Measurements from ENCODE around the gene ENTPD1.
"Not testable (repeated sequence)": the region's sequence is repeated elsewhere in the genome, so short reads cannot be mapped to it uniquely, and the experiment has no call there.

The ENTPD1 gene

GRCh38 chr10:95794195-95794594, 38.2 kb downstream of the ENTPD1 start:
- no peak for DNase-seq (ENCODE audit: low read depth in 2 of 2)

GRCh38 chr10:95795602-95796001, 39.6 kb downstream of the ENTPD1 start:
- DNase-seq (ENCODE audit: low read depth in 2 of 2): no peak

GRCh38 chr10:95796504-95796903, 40.5 kb downstream of the ENTPD1 start:
- no peak for DNase-seq (ENCODE audit: low read depth in 2 of 2)

GRCh38 chr10:95798096-95798855, 42.3 kb downstream of the ENTPD1 start:
- DNase-seq (ENCODE audit: low read depth in 2 of 2): no peak

GRCh38 chr10:95800286-95800685, 44.3 kb downstream of the ENTPD1 start:
- not testable (repeated sequence) for DNase-seq (ENCODE audit: low read depth in 2 of 2)

- DNase-seq (ENCODE audit: low read depth in 2 of 2): not testable (repeated sequence)
Observed at GRCh38 chr10:95806687-95807380, 50.9 kb downstream of the ENTPD1 start.

GRCh38 chr10:95808705-95809308, 52.8 kb downstream of the ENTPD1 start:
- not testable (repeated sequence) for DNase-seq (ENCODE audit: low read depth in 2 of 2)

- no peak for DNase-seq (ENCODE audit: low read depth in 2 of 2)
Observed at GRCh38 chr10:95809370-95810197, 53.6 kb downstream of the ENTPD1 start.

GRCh38 chr10:95810198-95810976, 54.4 kb downstream of the ENTPD1 start:
- DNase-seq (ENCODE audit: low read depth in 2 of 2): no peak

- no peak for DNase-seq (ENCODE audit: low read depth in 2 of 2)
Observed at GRCh38 chr10:95813054-95813685, 57.2 kb downstream of the ENTPD1 start.

GRCh38 chr10:95814011-95814727, 58.2 kb downstream of the ENTPD1 start:
- peak; percentile 36 to 42 for DNase-seq (ENCODE audit: low read depth in 2 of 2)

- DNase-seq (ENCODE audit: low read depth in 2 of 2): no peak
Observed at GRCh38 chr10:95815133-95815532, 59.2 kb downstream of the ENTPD1 start.

GRCh38 chr10:95815701-95816240, 59.8 kb downstream of the ENTPD1 start:
- DNase-seq (ENCODE audit: low read depth in 2 of 2): no peak

- no peak for DNase-seq (ENCODE audit: low read depth in 2 of 2)
Observed at GRCh38 chr10:95818010-95818409, 62.0 kb downstream of the ENTPD1 start.

GRCh38 chr10:95818668-95819067, 62.7 kb downstream of the ENTPD1 start:
- no peak for DNase-seq (ENCODE audit: low read depth in 2 of 2)

GRCh38 chr10:95819620-95820329, 63.8 kb downstream of the ENTPD1 start:
- DNase-seq (ENCODE audit: low read depth in 2 of 2): no peak

GRCh38 chr10:95820363-95820762, 64.4 kb downstream of the ENTPD1 start:
- no peak for DNase-seq (ENCODE audit: low read depth in 2 of 2)

- DNase-seq (ENCODE audit: low read depth in 2 of 2): no peak
Observed at GRCh38 chr10:95821720-95822119, 65.8 kb downstream of the ENTPD1 start.

GRCh38 chr10:95830044-95830443, 74.1 kb downstream of the ENTPD1 start:
- DNase-seq (ENCODE audit: low read depth in 2 of 2): no peak
